HG03135 (cell line): ENCODE results near the gene UPP1.
"Not testable (repeated sequence)": the region's sequence is repeated elsewhere in the genome, so short reads cannot be mapped to it uniquely, and the experiment has no call there.

Source experiments
- ATAC-seq: cut with Tn5 transposase; IDR thresholded peaks from one replicate; pipeline ENCODE4 v1.9.1; 2021; ENCODE audit warnings: mild to moderate bottlenecking, moderate library complexity; ENCODE audit not compliant: unreplicated experiment

The UPP1 gene

DNA sequence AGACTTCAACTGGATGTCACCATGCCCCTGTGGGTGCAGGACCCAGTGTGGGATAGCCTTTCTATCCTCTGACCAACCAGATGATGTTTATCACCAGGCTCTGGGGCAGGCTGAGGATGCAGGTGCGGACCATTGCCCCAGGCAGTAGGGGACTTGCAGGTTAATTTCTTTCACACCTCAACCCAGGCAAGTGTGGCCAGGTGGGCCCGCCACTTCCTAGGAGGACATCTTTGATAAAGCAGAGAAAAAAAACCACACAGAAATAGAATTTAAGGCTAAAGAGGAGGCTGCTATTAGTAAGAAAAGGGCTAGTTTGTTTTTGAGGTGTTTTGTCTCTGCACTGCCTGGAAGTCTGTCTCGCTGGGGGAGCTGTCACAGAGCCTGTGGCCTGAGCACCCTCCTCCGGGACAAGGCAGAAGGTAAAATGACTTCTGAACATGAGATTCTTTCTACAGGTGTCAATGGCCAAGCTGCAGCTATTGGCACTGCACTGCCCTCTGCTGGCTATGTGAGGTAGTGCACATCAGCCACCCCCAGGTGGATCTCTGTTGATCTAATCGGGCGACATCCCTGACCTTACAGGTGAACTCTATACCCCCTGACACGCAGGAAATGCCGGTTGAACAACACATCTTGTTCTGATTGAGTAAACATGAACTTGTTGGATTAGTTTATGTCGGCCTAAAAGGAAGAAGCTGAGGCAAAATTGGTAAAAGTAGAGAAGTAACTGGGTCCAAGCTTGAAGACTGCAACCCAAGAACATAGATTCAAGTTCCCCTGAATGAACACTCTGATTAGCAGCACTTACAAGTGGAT is 21.0 kb downstream of the UPP1 start:
- peak; percentile 88 for ATAC-seq

DNA sequence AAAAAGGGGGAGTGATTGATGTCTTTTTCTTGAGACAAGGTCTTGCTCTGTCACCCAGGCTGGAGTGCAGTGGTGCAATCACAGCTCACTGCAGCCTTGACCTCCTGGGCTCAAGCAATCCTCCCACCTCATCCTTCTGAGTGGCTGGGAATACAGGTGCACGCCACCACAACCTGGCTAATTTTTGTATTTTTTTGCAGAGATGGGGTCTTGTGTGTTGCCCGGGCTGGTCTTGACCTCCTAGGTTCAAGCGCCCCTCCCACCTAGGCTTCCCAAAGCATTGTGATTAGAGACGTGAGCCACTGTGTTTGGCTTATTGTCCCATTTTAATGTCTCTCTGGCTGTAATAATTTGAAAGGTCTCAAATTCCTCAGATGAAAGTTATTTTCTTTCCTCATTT is 21.8 kb downstream of the UPP1 start:
- ATAC-seq, result no peak

DNA sequence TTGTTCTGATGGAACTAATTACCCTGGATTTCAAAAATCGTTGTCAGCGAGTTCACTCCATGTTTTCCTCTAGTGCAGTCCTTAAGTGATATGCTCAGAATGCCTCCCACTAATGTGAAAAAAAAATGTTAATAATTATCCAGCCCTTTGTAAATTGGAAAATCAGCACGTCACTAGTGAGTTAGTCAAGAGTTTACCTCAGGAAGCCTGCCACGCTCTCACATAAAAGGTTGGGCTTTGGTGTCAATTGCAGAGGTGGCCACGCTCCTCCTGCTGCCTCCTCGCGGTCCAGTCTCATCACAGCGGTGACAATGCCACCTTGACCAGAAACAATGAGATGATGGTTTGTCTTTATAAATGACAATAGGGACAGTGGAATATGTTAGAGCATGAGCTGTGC is 22.5 kb downstream of the UPP1 start:
- ATAC-seq, result no peak

DNA sequence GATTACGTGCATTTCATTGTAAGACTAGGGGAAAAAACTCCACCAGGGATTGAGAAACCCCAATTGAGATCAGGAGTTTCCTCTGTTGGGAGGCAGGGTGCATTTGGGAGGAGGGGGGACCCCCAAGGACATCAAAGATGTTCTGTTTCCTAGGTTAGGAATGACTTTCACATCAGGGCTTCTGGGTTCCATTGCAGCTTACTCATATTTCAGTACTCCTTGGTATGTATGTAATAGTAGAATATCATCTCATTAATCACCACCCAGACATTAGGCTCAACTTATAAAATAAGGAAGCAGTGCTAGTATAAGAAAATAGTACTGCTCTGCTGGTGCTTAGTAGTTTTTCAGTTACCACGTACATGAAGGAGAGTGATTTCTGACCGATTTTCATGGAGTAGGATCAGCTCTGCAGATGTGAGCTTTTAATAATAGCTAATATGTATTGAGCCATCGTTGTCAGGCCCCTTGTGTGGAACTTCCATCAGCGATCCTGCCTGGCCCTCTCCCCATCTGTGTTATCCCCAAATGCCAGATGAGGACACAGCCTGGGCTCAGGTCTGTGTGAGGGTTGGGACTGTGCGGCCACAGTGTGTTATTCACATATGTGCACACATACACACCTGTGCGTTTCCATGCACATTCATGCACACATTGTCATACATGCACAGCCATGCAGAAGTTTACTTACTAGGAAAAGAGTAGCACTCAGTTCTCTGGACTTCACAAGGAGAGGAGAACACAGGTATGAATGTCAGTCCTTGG is 23.5 kb downstream of the UPP1 start:
- ATAC-seq, result no peak

DNA sequence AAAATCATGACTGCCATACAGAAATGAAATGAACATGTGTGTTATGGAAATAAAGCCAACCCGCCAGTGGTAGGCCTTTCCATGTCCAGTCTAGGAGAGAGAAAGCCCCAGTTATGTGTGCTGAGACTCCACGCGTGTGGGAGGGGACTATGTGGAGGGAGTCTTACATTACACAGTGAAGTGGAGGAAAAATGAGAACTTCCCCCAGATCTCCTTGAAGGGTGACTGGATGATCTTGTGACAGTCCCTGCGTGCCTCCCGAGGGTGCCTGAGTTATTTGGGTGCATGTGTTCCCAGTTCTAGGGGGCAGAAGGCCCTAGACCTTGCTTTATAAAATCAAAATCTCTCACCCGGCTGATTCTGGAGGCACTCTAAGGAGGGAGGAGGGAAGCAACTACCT is 24.2 kb downstream of the UPP1 start:
- ATAC-seq, result no peak

DNA sequence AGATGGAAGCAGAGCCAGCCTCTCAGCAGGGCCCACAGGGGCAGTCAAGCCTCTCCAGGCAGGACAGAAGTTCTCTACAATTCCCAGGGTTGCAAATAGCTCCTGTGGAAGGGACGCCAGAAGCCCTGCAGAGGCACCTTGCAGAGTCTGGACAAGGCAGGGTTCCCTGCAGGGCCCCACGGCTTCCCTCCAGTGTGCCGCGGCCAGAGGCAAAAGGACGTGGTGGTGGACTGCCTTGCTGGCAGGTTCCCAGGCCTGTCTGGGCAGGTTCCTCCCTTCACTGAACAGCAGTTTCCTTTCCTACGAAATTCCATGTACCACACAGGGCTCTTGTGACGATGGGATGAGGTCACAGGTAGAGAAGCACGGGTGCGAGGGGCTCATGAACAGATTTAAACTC is 25.1 kb downstream of the UPP1 start:
- no peak for ATAC-seq

DNA sequence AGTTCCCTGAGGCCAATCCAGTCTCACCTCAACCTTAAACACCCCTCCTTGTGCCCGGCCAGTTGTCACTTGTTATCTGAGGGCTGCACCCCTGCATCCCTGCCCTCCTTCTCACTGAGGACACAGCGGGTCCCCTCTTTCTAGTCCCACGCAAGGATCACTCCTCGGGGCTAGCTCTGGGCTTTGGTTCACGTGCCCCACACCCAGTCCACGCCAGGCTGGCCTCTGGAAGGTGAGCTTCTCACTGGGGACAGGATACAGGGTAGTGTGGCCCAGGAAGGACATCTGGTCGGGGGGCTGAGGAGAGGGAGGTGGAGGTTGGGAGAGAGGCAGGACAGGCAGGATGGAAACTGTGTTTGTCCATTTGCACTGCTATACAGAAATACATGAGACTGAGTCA is 25.5 kb downstream of the UPP1 start:
- no peak for ATAC-seq

DNA sequence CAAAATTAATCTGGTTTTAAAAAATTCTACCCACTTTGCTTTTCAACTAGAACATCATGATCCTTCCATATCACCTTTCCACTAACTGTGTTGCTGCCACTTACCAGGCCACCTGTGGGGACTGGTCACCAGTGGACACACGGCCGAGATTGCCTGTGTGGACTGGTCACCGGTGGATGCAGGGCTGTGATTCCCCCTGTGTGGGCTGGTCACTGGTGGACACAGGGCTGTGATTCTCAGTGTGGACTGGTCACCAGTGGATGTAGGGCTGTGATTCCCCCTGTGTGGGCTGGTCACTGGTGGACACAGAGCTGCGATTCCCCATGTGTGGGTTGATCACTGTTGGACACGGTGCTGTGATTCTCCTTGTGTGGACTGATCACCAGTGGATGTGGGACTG is 27.0 kb downstream of the UPP1 start:
- no peak for ATAC-seq

DNA sequence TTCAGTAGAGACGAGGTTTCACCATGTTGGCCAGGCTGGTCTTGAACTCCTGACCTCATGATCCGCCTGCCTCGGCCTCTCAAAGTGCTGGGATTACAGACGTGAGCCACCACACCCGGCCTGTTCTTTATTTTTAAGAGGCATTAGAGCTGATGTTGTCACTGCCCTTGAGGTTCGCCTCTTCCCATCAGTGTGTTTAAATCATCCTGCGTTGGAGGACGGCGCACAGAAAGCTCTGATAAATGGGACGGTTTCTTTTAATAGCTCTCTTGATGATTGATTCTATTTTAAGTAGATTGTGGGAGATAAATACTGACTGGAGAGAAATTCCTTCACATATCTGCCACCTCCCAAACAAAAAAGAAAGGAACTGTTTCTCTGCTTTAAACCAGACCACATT is 29.0 kb downstream of the UPP1 start:
- ATAC-seq, result no peak

DNA sequence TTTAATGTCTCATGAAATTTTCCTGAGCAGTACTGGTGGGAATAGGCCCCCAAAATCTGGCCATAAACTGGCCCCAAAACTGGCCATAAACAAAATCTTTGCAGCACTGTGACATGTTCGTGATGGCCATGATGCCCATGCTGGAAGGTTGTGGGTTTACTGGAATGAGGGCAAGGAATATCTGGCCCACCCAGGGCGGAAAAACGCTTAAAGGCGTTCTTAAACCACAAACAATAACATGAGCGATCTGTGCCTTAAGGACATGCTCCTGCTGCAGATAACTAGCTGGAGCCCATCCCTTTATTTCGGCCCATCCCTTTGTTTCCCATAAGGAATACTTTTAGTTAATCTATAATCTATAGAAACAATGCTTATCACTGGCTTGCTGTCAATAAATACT is 31.5 kb downstream of the UPP1 start:
- ATAC-seq, result not testable (repeated sequence)

DNA sequence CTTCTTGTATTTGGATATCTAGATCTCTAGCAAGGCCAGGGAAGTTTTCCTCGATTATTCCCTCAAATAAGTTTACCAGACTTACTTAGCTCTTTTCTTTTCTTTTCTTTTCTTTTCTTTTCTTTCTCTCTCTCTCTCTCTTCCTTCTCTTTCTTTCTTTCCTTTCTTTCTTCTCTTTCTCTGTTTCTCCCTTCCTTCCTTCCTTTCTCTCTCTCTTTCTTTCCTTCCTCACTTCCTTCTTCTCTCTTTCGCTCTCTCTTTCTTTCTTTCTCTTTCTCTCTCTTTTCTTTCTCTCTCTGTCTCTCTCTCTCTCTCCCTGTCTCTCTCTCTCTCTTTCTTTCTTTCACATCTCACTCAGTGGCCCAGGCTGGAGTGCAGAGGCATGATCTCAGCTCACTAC is 37.0 kb downstream of the UPP1 start:
- ATAC-seq, result no peak

DNA sequence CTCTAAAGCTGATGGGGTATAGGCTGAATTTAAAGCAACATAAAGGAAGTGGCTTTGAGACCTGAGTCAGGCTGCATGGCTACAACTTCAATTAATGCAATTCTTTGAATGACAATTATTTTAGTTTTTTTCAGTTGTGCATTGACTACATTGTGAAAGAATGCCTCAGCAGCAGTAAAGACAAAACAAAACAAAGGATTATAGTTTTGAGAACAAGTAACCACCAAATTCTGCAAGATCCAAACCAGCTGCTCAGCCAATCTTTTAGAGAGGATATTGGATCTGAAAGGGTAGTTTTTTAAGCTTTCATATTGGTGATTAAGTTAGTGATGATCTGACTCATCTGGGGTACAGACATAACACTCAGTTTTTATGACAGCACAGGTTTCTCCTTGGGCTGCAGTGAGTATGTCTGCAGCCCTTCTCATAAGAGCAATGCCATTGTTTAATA is 41.6 kb downstream of the UPP1 start:
- no peak for ATAC-seq

DNA sequence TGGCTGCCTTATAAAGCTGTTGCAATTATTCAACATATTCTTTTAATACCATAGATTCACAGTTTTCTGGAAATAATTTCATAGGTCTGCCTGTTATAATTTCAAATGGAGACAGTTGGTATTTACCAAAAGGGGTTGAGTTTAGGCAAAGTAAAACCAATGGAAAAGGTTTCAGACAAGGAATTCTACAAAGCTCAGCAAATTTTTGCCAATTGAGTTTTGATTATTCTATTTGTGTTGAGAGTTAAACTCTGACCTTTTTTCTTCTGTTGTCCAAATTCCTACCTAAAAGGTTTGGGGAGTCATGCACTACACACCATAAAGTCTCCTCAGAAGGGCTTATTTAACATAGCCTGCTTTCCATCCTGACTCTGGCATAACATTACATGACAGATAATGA is 43.7 kb downstream of the UPP1 start:
- ATAC-seq, result no peak

DNA sequence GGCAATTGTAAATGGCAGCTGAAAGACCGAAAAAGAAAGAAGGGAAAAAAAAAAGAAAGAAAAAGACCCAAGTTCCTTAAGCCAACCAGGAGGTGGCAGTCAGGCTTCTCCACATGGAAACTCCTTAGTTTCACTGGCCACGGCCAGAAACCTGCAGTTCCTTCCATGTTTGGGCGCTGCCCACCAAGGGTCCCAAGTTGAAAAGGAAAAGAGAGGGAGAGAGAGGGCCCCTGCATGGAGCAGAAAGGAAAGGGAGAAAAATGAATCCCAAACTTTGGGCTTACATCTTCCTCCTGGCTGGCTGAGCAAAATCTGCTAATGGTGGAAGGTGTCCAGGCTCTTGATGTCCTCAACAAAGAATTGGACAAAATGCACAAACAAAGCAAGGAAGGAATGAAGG is 50.4 kb downstream of the UPP1 start:
- no peak for ATAC-seq

DNA sequence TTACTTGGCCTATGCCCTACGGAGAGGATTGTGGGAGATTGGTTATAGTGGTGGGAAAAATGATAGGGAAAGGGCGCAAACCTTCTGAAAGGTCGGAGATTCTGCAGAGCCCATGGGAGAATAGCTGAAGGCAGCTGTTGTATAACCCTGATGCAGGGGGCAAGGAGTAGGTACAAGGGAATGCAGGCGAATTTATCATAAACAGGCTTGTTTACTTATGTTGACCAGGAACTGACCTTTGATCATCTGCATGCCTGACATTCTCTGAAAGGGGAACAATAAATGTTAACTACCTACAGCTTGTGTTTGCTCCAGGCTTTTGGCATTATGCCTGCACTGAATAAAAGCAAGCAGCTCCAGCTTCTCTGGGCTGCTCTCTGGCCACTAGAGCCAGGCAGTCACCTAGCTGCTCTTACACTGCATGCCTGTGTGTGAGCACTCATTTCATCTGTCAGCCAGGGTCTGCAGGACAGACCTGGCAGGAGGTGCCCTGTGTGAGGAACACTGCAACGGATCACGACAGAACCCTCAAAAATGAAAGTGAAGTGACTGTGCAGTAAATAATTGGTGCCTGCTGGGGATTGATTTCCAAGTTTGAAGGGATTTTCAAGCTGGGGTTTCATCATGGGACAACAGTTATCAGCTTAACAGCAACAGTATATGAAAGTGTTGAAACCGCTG is 51.1 kb downstream of the UPP1 start:
- ATAC-seq, result no peak

DNA sequence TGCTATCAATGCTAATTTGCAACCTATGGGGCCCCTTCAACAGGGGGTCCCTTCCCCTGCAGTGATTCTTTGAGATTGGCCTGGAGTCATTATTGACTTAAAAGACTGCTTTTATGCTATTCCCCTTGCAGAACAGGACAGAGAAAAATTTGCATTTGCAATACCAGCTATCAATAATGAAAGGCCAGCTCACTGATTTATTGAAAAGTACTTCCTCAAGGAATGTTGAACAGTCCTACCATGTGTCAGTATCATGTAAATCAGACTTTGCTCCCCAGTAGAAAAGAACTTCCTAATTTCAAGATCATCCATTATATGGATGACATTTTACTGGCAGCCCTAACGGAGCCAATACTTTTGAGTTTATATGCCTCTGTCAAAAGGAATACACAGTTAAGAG is 52.5 kb downstream of the UPP1 start:
- no peak for ATAC-seq

DNA sequence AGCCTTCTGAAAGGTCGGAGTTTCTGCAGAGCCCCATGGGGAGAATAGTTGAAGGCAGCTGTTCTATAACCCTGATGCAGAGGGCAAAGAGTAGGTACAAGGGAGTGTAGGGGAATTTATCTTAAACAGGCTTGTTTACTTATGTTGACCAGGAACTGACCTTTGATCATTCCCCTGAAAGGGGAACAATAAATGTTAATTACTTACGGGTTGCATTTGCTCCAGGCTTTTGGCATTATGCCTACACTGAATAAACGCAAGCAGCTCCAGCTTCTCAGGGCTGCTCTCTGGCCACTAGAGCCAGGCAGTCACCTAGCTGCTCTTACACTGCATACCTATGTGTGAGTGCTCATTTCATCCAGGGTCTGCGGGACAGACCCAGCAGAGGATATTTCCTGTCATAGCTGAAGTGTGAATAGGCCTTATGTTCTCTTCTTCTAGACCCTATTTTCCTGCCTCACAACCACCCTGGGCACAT is 55.3 kb downstream of the UPP1 start:
- ATAC-seq, result no peak

DNA sequence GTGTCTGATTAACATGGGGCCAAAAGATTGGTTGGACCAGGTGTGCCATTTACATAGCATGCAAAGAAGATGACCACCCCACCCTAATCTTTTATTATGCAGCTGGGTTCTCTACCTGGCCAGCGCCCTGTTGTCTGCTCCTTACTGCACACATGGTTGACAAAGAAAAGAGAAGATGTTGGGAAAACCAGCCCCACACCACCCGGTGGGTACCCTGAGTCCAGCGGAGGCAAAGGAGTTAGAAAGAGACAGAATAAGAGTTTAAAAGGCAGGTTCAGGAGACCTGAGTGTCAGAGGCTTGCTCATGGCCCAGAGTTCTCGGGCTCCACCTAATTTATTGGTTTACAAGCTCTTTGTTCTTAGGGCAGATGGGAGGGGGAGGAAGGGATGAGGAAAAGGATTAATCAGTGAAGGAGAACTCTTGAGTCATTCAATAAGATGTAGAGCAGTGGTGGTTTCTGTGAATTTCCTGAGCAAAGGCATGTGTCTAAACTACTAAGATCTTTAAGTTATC is 58.1 kb downstream of the UPP1 start:
- ATAC-seq, result no peak

DNA sequence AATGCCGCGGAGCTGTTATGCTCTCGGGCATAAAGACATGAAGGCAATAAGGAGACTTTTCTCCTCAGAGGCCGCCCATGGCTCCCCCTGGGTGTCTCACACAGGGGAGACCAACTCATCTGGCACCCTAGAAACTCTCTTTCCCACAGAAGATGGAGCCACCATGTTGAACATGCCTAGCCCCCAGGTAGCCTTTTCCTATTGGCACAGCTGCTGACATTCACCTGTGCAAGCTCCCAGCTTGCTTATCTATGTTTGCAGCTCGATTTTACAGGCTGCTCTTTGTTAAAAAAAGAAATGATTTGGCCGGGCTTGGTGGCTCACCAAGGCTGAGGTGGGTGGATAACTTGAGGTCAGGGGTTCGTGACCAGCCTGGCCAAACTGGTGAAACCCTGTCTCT is 58.6 kb downstream of the UPP1 start:
- not testable (repeated sequence) for ATAC-seq

DNA sequence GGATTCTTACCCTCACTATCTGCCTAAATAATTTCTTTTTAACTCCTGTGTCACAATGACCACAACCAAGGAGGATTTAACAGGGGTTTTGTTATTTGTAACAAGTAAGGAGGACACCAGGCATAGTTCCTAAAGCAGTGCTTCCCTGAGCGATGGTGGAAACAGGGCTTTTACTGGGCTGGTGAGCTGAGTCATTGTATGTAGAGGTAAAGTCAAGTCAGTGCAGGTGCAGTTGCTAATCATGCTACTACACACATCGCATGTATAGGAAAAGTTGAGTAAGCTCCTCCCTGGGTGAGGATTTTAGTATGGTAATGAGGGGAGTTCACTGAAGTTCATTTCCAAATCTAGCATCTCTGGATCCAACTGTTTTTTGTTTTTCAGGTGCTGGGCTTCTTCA is 59.2 kb downstream of the UPP1 start:
- ATAC-seq, result no peak

DNA sequence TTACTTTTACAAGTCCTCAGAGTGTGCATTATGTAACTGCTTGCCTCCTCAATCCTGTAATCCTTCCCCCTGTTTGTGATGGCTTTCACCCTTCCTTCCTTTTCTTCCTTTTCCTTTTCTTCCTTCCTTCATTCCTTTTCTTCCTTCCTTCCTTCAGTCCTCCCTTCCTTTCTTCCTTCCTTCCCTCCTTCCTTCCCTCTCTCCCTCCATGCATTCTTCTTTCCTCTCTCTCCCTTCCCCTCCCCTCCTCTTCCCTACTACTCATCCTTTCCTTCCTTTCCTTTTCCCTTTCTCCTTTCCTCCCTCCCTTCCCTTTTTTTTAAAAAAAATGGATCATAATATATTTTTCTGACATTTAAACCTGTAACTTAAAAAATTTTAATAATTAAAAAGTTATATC is 60.0 kb downstream of the UPP1 start:
- no peak for ATAC-seq
